Hepatocyte (in vitro differentiated cells): ENCODE results near the gene PPFIA4. TPM values are rescaled to one million over a fixed set of nuclear protein-coding genes. Genes with fewer than 3 reads are reported as not detected.

Experiments used
- DNase-seq: peaks from one replicate; pipeline ENCODE4 v3.0.0-alpha.2; 2016; ENCODE audit warnings: low spot score
- H2AFZ ChIP-seq: fragments of 200-600 bp; sonication (generic); 2 replicates; pipeline ENCODE4 v1.6.0; 2016; ENCODE audit warnings: antibody characterized with exemption, mild to moderate bottlenecking
- H3K27ac ChIP-seq: fragments of 200-600 bp; sonication (generic); 2 replicates; pipeline ENCODE4 v1.5.1; 2016; ENCODE audit warnings: mild to moderate bottlenecking
- H3K27me3 ChIP-seq: fragments of 200-600 bp; sonication (generic); 2 replicates; pipeline ENCODE4 v1.6.1; 2016
- H3K36me3 ChIP-seq: fragments of 200-600 bp; sonication (generic); replicated peaks from 2 replicates; pipeline ENCODE4 v1.5.1; 2016; ENCODE audit warnings: low read depth; ENCODE audit not compliant: insufficient read depth
- H3K4me1 ChIP-seq: fragments of 200-600 bp; sonication (generic); 2 replicates; pipeline ENCODE4 v1.5.1; 2016; ENCODE audit warnings: mild to moderate bottlenecking, moderate library complexity; ENCODE audit not compliant: insufficient read depth
- H3K4me2 ChIP-seq: fragments of 200-600 bp; sonication (generic); 2 replicates; pipeline ENCODE4 v1.6.0; 2016
- H3K4me3 ChIP-seq: fragments of 200-600 bp; sonication (generic); 2 replicates; pipeline ENCODE4 v1.5.1; 2016; ENCODE audit warnings: mild to moderate bottlenecking
- H3K79me2 ChIP-seq: fragments of 200-600 bp; sonication (generic); 2 replicates; pipeline ENCODE4 v1.6.0; 2017; ENCODE audit warnings: mild to moderate bottlenecking
- H3K9me2 ChIP-seq: fragments of 200-600 bp; sonication (generic); replicated peaks from 2 replicates; pipeline ENCODE4 v1.6.0; 2017; ENCODE audit warnings: mild to moderate bottlenecking; ENCODE audit not compliant: insufficient read depth
- H3K9me3 ChIP-seq: fragments of 200-600 bp; sonication (generic); 2 replicates; pipeline ENCODE4 v1.5.1; 2016; ENCODE audit warnings: low read depth, mild to moderate bottlenecking
- H4K20me1 ChIP-seq: fragments of 200-600 bp; sonication (generic); 2 replicates; pipeline ENCODE4 v1.6.0; 2016; ENCODE audit warnings: mild to moderate bottlenecking; ENCODE audit not compliant: insufficient read depth, poor library complexity, severe bottlenecking
- EZH2 ChIP-seq: fragments of 200-600 bp; sonication (generic); IDR thresholded peaks from 2 replicates; pipeline ENCODE4 v1.6.1; 2016; ENCODE audit warnings: antibody characterized with exemption, mild to moderate bottlenecking, borderline replicate concordance
- EZH2phosphoT487 ChIP-seq: fragments of 200-600 bp; sonication (generic); IDR thresholded peaks from one replicate; pipeline ENCODE4 v1.6.1; 2018; ENCODE audit warnings: antibody characterized with exemption, mild to moderate bottlenecking, low read depth, moderate library complexity; ENCODE audit not compliant: unreplicated experiment, severe bottlenecking
- WGBS: methylation state at CpG from one replicate; pipeline ENCODE4 v1.1.6; 2016; ENCODE audit warnings: low lambda C conversion rate; ENCODE audit errors: missing lambda C conversion rate; 5-methylcytosine and 5-hydroxymethylcytosine counted together
- polyA plus RNA-seq: library from polyadenylated mRNA; unstranded; fragments of >200 nt; fragmentation: Nextera tagmentation; extraction: Ambion mirVana; gene quantifications from 2 replicates; pipeline ENCODE4 v1.2.1, GENCODE V29; 2016
- total RNA-seq: library from RNA; depleted of rRNA; stranded (reverse); fragments of >200 nt; gene quantifications from 2 replicates; pipeline ENCODE4 v1.2.3, GENCODE V29; 2014
- TF ChIP-seq, protein P1 (sequence below): fragments of 200-600 bp; sonication (generic); IDR thresholded peaks from 2 replicates; pipeline ENCODE4 v1.5.1; 2016; ENCODE audit warnings: antibody characterized with exemption, mild to moderate bottlenecking; ENCODE audit not compliant: poor library complexity

Gene PPFIA4
- total and polyA plus RNA-seq, 2 experiments from 2014 or later = 1.4 to 1.7 TPM

DNA sequence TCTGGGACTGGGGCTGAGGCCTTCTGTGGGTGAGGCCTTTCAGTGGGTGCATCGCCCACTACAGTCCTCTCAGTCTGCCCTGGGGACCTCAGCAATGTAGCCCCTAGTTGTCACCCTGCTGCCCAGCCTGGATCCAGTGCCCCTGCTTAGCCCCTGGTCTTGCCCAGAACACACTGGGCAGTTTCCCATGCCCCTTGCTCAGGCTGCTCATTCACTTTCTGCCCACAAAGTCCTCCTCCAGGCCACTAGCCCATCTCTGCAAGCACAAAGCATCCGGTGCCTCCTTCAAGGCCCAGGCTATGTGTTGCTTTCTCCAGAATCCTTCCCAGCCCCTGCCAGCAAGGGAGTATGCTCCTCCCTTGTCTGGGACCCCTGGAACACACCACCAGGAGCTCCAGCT, 95.9 kb downstream of the PPFIA4 start:
- 93% methylated on average over 2 of the region's 2 CpGs for WGBS
- no peaks in the 10 kb centered on the region for H4K20me1 ChIP-seq
- DNase-seq = no peak

DNA sequence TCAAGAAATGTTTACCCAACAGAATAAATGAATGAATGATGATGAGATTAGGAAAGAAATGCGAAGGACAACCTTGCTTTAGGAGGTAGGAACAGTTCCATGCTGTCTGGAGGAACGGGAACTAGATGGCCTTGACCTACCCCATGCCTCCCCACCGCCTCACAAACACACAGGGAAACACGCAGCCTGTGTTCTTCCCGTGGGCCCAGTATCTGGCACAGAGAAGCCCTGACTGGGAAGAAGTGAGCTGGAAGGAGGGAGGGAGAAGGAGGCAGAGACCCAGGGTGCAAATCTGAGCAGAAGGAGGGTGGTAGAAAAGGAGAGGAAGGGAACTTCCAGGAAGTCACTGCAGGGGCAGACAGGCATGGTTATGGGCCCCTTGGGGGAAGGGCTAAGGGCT, 97.7 kb downstream of the PPFIA4 start:
- Histone ChIP-seq H3K36me3 (no peaks in the 10 kb centered on the region), H2AFZ (no peak overlapping the region), H3K27me3 (peaks cover 25% of the 10 kb centered on the region), H3K79me2 (no peaks in the 10 kb centered on the region), H3K4me2 (no peak overlapping the region), H3K27ac (no peak overlapping the region), H3K4me3 (no peak overlapping the region), H3K9me2 (no peaks in the 10 kb centered on the region), H3K9me3 (no peaks in the 10 kb centered on the region), H4K20me1 (no peaks in the 10 kb centered on the region), H3K4me1 (peaks cover 13% of the 10 kb centered on the region)
- WGBS = 74% methylated on average over 5 of the region's 5 CpGs
- TF ChIP-seq EZH2 = no peak
- TF ChIP-seq EZH2phosphoT487 = no peak
- TF ChIP-seq, protein P1, sequence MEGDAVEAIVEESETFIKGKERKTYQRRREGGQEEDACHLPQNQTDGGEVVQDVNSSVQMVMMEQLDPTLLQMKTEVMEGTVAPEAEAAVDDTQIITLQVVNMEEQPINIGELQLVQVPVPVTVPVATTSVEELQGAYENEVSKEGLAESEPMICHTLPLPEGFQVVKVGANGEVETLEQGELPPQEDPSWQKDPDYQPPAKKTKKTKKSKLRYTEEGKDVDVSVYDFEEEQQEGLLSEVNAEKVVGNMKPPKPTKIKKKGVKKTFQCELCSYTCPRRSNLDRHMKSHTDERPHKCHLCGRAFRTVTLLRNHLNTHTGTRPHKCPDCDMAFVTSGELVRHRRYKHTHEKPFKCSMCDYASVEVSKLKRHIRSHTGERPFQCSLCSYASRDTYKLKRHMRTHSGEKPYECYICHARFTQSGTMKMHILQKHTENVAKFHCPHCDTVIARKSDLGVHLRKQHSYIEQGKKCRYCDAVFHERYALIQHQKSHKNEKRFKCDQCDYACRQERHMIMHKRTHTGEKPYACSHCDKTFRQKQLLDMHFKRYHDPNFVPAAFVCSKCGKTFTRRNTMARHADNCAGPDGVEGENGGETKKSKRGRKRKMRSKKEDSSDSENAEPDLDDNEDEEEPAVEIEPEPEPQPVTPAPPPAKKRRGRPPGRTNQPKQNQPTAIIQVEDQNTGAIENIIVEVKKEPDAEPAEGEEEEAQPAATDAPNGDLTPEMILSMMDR = no peak
- DNase-seq = no peak

More for the DNA sequence above, 95.9 kb downstream of the PPFIA4 start:
- H3K4me1 ChIP-seq = peaks cover 5% of the 10 kb centered on the region
- peaks cover 22% of the 10 kb centered on the region for H3K27me3 ChIP-seq
- no peaks in the 10 kb centered on the region for H3K36me3 ChIP-seq
- H3K27ac ChIP-seq = no peak overlapping the region
- H3K4me2 ChIP-seq = no peak overlapping the region
- TF ChIP-seq EZH2 (no peak), EZH2phosphoT487 (no peak)
- TF ChIP-seq, protein P1 = no peak
- no peaks in the 10 kb centered on the region for H3K79me2 ChIP-seq
- no peak overlapping the region for H2AFZ ChIP-seq
- H3K9me3 ChIP-seq = no peaks in the 10 kb centered on the region
- no peaks in the 10 kb centered on the region for H3K9me2 ChIP-seq
- no peak overlapping the region for H3K4me3 ChIP-seq

DNA sequence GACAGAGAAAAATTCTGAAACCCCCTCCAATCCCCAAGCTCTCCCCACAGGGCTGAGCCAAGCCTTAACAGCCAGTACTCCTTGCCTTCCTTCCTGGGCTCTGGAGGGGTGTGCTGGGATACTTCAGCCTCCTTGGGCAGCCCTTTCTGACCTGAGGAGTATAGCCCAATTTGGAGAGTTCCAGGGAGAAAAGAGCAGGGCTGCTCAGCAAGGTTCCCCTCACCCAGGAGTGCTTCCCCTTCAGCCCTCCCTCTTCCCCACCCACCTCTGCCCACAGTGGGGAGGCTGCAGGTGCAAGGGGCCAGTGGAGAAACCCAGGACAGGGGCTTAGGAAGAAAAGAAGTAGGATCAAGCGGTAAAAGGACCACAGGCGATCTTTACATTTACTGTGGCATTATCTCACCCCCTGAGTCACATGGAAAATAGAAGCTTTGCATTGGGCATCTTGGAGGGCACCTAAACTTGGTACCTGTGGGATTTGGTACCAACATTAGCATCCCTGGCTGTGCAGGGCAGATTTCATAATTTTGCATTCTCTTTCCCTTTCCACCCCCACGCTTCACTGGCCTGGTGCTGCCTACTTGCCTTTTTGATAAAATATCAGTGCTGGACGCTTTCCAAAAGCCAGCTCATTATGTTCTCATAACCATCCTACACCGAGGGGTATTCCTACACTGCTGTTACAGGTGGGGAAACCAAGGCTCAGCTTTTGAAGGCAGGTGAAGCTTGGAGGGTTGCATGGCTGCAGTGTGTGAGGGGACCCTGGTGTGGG, 98.4 kb downstream of the PPFIA4 start:
- peaks cover 13% of the 10 kb centered on the region for H3K4me1 ChIP-seq
- TF ChIP-seq EZH2phosphoT487 = no peak
- TF ChIP-seq EZH2 = no peak
- TF ChIP-seq, protein P1 = no peak
- DNase-seq = no peak
- H2AFZ ChIP-seq = no peak overlapping the region
- H4K20me1 ChIP-seq = no peaks in the 10 kb centered on the region
- peaks cover 25% of the 10 kb centered on the region for H3K27me3 ChIP-seq
- no peak overlapping the region for H3K27ac ChIP-seq
- H3K9me2 ChIP-seq = no peaks in the 10 kb centered on the region
- WGBS = 77% methylated on average over 5 of the region's 5 CpGs
- H3K9me3 ChIP-seq = no peaks in the 10 kb centered on the region
- H3K79me2 ChIP-seq = no peaks in the 10 kb centered on the region
- no peaks in the 10 kb centered on the region for H3K36me3 ChIP-seq
- H3K4me2 ChIP-seq = no peak overlapping the region
- no peak overlapping the region for H3K4me3 ChIP-seq
